A673 (cell line): ENCODE results near the gene ANKRD27. TPM values are rescaled to one million over a fixed set of nuclear protein-coding genes. Genes with fewer than 3 reads are reported as not detected.
"Not testable (repeated sequence)": the region's sequence is repeated elsewhere in the genome, so short reads cannot be mapped to it uniquely, and the experiment has no call there.

Source experiments
- BruUV-seq: library from RNA; stranded (reverse); fragments of 400-500 nt; replicated peaks from 2 replicates; lab custom pipeline; 2021; lab: Mats Ljungman, UMichigan
- CTCF ChIA-PET: fragments of 300-600 bp; sonication (Branson Sonifier 250); formaldehyde crosslinking; loops from one replicate; lab custom pipeline; 2022; ENCODE audit warnings: antibody characterized with exemption; lab: Charles Lee
- POLR2A ChIA-PET: fragments of 300-600 bp; sonication (Branson Sonifier 250); formaldehyde crosslinking; loops from one replicate; lab custom pipeline; 2022; ENCODE audit warnings: antibody characterized with exemption; ENCODE audit not compliant: low non-redundant PET; lab: Charles Lee
- DNase-seq: peaks from one replicate; pipeline ENCODE4 v3.0.0-alpha.2; 2015; ENCODE audit warnings: low spot score
- H3K27ac ChIP-seq: fragments of 200-600 bp; sonication (generic); 2 replicates; pipeline ENCODE4 v1.5.1; 2016; ENCODE audit warnings: mixed run types, low read depth, mild to moderate bottlenecking, mixed read lengths, antibody characterized with exemption, low read length; ENCODE audit not compliant: poor library complexity, severe bottlenecking
- H3K27me3 ChIP-seq: fragments of 200-600 bp; sonication (generic); replicated peaks from 2 replicates; pipeline ENCODE4 v1.6.1; 2017; ENCODE audit warnings: mixed run types, low read depth, mild to moderate bottlenecking, mixed read lengths, antibody characterized with exemption, low read length; ENCODE audit not compliant: insufficient read depth, poor library complexity
- H3K36me3 ChIP-seq: fragments of 200-600 bp; sonication (generic); 2 replicates; pipeline ENCODE4 v1.6.1; 2016; ENCODE audit warnings: mixed run types, mild to moderate bottlenecking, mixed read lengths, antibody characterized with exemption, low read length; ENCODE audit not compliant: insufficient read depth, poor library complexity, severe bottlenecking
- H3K4me1 ChIP-seq: fragments of 200-600 bp; sonication (generic); 2 replicates; pipeline ENCODE4 v1.6.1; 2017; ENCODE audit warnings: mixed run types, mild to moderate bottlenecking, mixed read lengths, antibody characterized with exemption, low read length; ENCODE audit not compliant: insufficient read depth, poor library complexity, severe bottlenecking
- H3K4me3 ChIP-seq: fragments of 200-600 bp; sonication (generic); 2 replicates; pipeline ENCODE4 v1.5.1; 2016; ENCODE audit warnings: low read depth, mixed run types, mild to moderate bottlenecking, mixed read lengths, low read length; ENCODE audit not compliant: poor library complexity, severe bottlenecking
- H3K9me3 ChIP-seq: fragments of 200-600 bp; sonication (generic); 2 replicates; pipeline ENCODE4 v1.6.1; 2016; ENCODE audit warnings: mixed run types, low read depth, mild to moderate bottlenecking, mixed read lengths, antibody characterized with exemption, low read length; ENCODE audit not compliant: poor library complexity, severe bottlenecking
- CTCF ChIP-seq: fragments of 300-800, 200-600 bp; sonication (generic); conservative IDR thresholded peaks from 2 replicates; pipeline ENCODE4 v1.5.1; 2017; ENCODE audit warnings: low read depth, mild to moderate bottlenecking, antibody characterized with exemption, low read length, moderate library complexity, mixed read lengths
- EZH2 ChIP-seq: fragments of 200-600 bp; sonication (generic); IDR thresholded peaks from 2 replicates; pipeline ENCODE4 v1.6.1; 2017; ENCODE audit warnings: borderline replicate concordance, low read depth, mild to moderate bottlenecking, mixed read lengths, antibody characterized with exemption, low read length; ENCODE audit not compliant: poor library complexity, severe bottlenecking
- intact Hi-C: fragments of 100-400 bp; cut with micrococcal nuclease; formaldehyde crosslinking; loops from one replicate; pipeline ENCODE4 v1.10.0; 2022; ENCODE audit not compliant: unreplicated experiment
- total RNA-seq: library from RNA; stranded (reverse); gene quantifications from 2 replicates; pipeline ENCODE4 v1.2.3, GENCODE V29; 2021

Gene ANKRD27
- total RNA-seq, 1 experiment from 2014 or later = 25.0 TPM

- intact Hi-C loops = no loop called here
- Histone ChIP-seq H3K4me3 (no peak overlapping the region), H3K4me1 (no peaks in the 10 kb centered on the region), H3K9me3 (no peaks in the 10 kb centered on the region), H3K27me3 (no peaks in the 10 kb centered on the region), H3K27ac (no peak overlapping the region), H3K36me3 (peaks cover 57% of the 10 kb centered on the region)
- ChIA-PET POLR2A (no interaction called here), CTCF (no interaction called here)
- TF ChIP-seq EZH2 (no peak), CTCF (no peak)
- no peak for DNase-seq
- BruUV-seq = no TSS peak
Measured at GRCh38 chr19:32598022-32598421, 77.0 kb downstream of the ANKRD27 start.

- no peak overlapping the region for H3K4me3 ChIP-seq
- POLR2A ChIA-PET = no interaction called here
- TF ChIP-seq EZH2 (no peak), CTCF (no peak)
- no peaks in the 10 kb centered on the region for H3K27me3 ChIP-seq
- no peaks in the 10 kb centered on the region for H3K4me1 ChIP-seq
- intact Hi-C loops = no loop called here
- H3K27ac ChIP-seq = no peak overlapping the region
- no peak for DNase-seq
- CTCF ChIA-PET = no interaction called here
- BruUV-seq = no TSS peak
- no peaks in the 10 kb centered on the region for H3K9me3 ChIP-seq
- H3K36me3 ChIP-seq = peaks cover 47% of the 10 kb centered on the region
Measured at GRCh38 chr19:32595491-32595890, 79.5 kb downstream of the ANKRD27 start.

GRCh38 chr19:32594021-32594420 lies 81.0 kb downstream of the ANKRD27 start:
- H3K27ac ChIP-seq = no peak overlapping the region
- BruUV-seq = no TSS peak
- no peaks in the 10 kb centered on the region for H3K9me3 ChIP-seq
- intact Hi-C loops = no loop called here
- ChIA-PET POLR2A (no interaction called here), CTCF (no interaction called here)
- H3K36me3 ChIP-seq = peaks cover 42% of the 10 kb centered on the region
- no peak overlapping the region for H3K4me3 ChIP-seq
- TF ChIP-seq EZH2 (no peak), CTCF (no peak)
- DNase-seq = no peak
- no peaks in the 10 kb centered on the region for H3K27me3 ChIP-seq
- H3K4me1 ChIP-seq = no peaks in the 10 kb centered on the region

- peaks cover 43% of the 10 kb centered on the region for H3K36me3 ChIP-seq
- H3K27ac ChIP-seq, DNase-seq, H3K4me1 ChIP-seq, POLR2A ChIA-PET, H3K4me3 ChIP-seq, H3K9me3 ChIP-seq, H3K27me3 ChIP-seq, BruUV-seq, CTCF ChIA-PET, intact Hi-C loops: not testable (repeated sequence)
Measured at GRCh38 chr19:32587747-32588504, 87.1 kb downstream of the ANKRD27 start.
